GM19025 (cell line): ENCODE data around the gene DOCK2.

Experiments used
- ATAC-seq: cut with Tn5 transposase; IDR thresholded peaks from one replicate; pipeline ENCODE4 v1.9.1; 2021; ENCODE audit warnings: mild to moderate bottlenecking, low read depth, moderate library complexity; ENCODE audit not compliant: unreplicated experiment

The DOCK2 gene

GRCh38 chr5:170126626-170127025, 489.6 kb downstream of the DOCK2 start:
- no peak for ATAC-seq

- ATAC-seq, result no peak
Observed at GRCh38 chr5:170131235-170131634, 494.2 kb downstream of the DOCK2 start.

GRCh38 chr5:170132269-170132975, 495.3 kb downstream of the DOCK2 start:
- ATAC-seq, result no peak
